CD4-positive, alpha-beta T cell treated with Interleukin-4 for 4 hours (primary cell): ENCODE measurements around the gene DNMT3A.

Source experiments
- DNase-seq: peaks from one replicate; pipeline ENCODE4 v3.0.0-alpha.2; 2020

Gene DNMT3A

GRCh38 chr2:25342372-25343186, 854 bp upstream of the DNMT3A start:
- peak; percentile 74 for DNase-seq

- no peak for DNase-seq
Measured at GRCh38 chr2:25341011-25341727, 556 bp downstream of the DNMT3A start.

- no peak for DNase-seq
Measured at GRCh38 chr2:25340181-25340921, 1.4 kb downstream of the DNMT3A start.

GRCh38 chr2:25339791-25340180, 1.9 kb downstream of the DNMT3A start:
- DNase-seq: no peak

GRCh38 chr2:25339211-25339674, 2.5 kb downstream of the DNMT3A start:
- DNase-seq: no peak

GRCh38 chr2:25338401-25338800, 3.3 kb downstream of the DNMT3A start:
- DNase-seq: no peak

GRCh38 chr2:25337891-25338290, 3.8 kb downstream of the DNMT3A start:
- no peak for DNase-seq

GRCh38 chr2:25337276-25337675, 4.4 kb downstream of the DNMT3A start:
- DNase-seq: no peak

GRCh38 chr2:25336383-25336841, 5.3 kb downstream of the DNMT3A start:
- DNase-seq: no peak

- DNase-seq: no peak
Measured at GRCh38 chr2:25335971-25336370, 5.8 kb downstream of the DNMT3A start.

- no peak for DNase-seq
Measured at GRCh38 chr2:25335204-25335603, 6.5 kb downstream of the DNMT3A start.

- DNase-seq: no peak
Measured at GRCh38 chr2:25334482-25334881, 7.2 kb downstream of the DNMT3A start.

- DNase-seq: peak; percentile 41
Measured at GRCh38 chr2:25333981-25334380, 7.7 kb downstream of the DNMT3A start.

- no peak for DNase-seq
Measured at GRCh38 chr2:25332571-25332970, 9.2 kb downstream of the DNMT3A start.

GRCh38 chr2:25331686-25332365, 9.9 kb downstream of the DNMT3A start:
- peak; percentile 20 for DNase-seq

GRCh38 chr2:25330937-25331336, 10.8 kb downstream of the DNMT3A start:
- no peak for DNase-seq

GRCh38 chr2:25330273-25330672, 11.5 kb downstream of the DNMT3A start:
- DNase-seq: no peak

GRCh38 chr2:25328152-25329085, 13.3 kb downstream of the DNMT3A start:
- no peak for DNase-seq

- DNase-seq: no peak
Measured at GRCh38 chr2:25326326-25327013, 15.3 kb downstream of the DNMT3A start.

GRCh38 chr2:25324905-25325592, 16.7 kb downstream of the DNMT3A start:
- DNase-seq: peak; percentile 48
